GM21825 (cell line): ENCODE data around the gene PRSS35.
"Not testable (repeated sequence)": the region's sequence is repeated elsewhere in the genome, so short reads cannot be mapped to it uniquely, and the experiment has no call there.

Experiments used
- ATAC-seq: cut with Tn5 transposase; IDR thresholded peaks from one replicate; pipeline ENCODE4 v1.9.1; 2021; ENCODE audit warnings: mild to moderate bottlenecking, moderate library complexity; ENCODE audit not compliant: unreplicated experiment

The PRSS35 gene, protein sequence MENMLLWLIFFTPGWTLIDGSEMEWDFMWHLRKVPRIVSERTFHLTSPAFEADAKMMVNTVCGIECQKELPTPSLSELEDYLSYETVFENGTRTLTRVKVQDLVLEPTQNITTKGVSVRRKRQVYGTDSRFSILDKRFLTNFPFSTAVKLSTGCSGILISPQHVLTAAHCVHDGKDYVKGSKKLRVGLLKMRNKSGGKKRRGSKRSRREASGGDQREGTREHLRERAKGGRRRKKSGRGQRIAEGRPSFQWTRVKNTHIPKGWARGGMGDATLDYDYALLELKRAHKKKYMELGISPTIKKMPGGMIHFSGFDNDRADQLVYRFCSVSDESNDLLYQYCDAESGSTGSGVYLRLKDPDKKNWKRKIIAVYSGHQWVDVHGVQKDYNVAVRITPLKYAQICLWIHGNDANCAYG

DNA sequence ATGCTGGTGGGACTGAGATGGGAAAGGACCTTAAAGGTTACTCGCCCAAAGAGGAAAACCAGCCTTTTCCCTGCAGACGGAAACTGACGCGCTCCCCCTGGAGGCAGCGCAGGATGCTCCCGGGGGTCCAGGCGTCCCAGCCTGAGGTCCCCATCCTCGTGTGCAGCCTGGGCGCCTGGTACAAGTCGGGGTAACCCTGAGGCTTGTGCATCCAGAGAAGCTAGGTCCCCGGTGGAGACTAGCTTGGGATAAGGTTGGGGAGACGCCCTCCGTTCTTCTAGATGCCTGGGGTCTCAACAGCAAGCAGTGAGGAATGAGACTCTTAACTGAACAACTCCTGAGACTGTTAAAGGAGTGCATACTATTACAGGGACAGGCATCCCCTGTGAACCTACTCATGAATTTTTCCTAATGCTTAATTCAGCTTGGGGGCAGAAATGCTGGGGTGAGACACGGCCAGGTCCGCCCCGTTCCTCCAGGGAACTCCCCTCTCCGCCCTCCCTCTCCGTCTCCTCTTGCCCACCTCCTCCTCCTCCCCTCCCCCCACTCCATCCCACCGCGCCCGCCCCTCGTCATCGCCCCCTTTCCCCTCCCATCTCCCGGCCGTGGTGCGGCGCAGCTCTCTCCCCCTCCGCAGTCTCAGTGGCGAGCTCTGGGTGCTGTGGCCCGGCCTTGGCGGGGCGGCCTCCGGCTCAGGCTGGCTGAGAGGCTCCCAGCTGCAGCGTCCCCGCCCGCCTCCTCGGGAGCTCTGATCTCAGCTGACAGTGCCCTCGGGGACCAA, at the start of gene PRSS35:
PRSS35 (plus strand) TSS at position 634 of the 781 bp plus-strand sequence. CDS start 10,908 bp downstream, outside the sequence.
- ATAC-seq: peak; percentile 44

DNA sequence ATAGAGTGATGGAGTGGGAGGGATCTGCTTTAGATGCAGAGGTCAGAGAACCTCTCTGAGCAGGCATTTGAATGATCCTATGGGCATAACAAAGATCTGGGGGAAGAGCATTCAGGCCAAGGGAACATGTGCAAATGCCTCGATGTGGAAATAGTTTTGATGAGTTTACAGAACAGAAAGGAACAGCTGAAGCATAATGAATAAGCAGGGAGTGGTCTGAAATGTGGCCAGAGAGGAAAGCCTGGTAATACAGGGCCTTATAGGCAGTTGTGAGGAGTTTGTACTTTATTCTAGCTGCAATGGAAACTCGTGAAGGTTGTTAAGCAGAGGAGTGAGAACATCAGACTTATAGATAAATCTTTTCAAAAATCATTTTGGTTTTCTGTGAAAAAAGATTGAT, 48.4 kb upstream of the PRSS35 start:
- no peak for ATAC-seq

DNA sequence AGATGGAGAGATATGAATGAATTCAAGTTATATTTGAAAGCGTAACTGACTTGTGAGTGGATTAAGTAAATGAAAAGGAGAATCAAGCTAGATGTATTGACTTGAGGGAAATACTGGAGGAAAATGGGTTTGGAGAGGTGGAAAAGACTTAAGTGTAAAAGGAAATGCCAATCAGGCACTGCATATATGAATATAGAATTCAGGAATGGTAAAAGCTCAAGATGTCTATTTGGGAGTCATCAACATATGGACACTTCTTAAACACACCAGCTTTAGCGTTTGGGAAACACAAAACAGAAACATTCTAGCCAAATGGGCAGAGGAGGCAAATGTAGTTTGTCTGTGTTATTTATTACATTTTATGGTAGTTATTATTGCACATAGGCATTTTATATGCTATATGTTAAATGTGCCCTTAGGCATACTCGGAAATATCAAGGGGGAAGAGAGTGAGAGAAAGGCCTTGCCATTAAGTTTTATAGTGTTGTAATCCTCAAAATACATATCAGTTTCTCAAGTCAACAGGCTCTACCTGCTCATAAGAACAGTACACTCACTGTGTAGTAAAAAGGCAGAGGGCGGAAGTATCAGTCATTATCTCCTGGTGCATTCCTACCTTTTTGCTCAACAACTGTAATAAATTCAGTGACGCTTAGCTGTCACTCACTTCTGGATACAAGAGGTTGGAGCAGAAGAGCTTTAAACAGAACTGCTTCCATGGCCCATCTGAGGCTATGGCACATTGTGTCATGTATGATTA, 47.8 kb upstream of the PRSS35 start:
- no peak for ATAC-seq

DNA sequence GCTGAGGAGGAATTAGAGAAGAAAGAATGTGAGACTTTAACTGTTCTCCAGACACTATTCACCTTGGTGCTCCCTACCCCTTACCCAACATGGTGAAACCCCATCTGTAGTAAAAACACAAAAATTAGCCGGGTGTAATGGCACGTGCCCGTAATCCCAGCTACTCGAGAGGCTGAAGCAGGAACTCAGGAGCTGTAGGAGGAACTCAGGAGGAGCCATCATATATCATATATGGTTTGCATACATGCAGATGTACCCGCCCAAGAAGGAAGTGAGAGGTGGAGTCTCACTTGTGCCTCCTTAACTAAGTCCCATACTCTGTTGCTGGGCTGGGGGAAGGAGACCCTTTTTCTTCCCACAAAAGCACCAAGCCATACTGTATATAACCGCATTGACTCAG, 46.0 kb upstream of the PRSS35 start:
- no peak for ATAC-seq

DNA sequence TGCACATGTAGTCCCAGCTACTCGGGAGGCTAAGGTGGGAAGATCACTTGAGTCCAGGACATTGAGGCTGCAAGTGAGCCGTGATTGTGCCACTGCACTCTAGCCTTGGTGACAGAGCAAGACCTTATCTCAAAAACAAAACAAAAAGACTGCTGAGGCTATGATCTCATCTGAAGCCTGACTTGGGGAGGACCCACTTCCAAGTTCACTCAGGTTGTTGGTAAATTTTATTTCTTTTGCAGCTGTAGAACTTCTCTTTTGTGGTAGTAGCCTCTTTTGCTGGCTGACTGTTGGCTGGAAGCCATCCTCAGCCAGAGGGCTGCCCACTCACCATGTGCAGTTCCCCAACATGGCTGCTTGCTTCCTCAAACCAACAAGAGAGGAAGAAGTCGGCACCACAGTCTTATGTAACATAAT, 44.7 kb upstream of the PRSS35 start:
- ATAC-seq: no peak

DNA sequence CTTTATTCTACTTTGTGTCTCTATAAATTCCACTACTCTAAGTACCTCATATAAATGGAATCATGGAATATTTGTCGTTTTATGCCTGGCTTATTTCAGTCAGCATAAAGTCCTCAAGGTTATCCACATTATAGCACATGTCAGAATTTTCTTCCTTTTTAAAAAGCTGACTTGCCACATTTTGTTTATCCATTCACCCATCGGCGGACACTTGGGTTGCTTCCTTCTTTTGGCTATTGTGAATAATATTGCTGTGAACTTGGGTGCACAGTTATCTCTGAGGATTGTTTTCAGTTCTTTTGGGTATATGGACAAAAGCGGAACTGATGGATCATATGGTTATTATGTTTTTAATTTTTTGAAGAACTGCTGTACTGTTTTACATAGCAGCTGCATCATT, 42.3 kb upstream of the PRSS35 start:
- ATAC-seq: no peak

DNA sequence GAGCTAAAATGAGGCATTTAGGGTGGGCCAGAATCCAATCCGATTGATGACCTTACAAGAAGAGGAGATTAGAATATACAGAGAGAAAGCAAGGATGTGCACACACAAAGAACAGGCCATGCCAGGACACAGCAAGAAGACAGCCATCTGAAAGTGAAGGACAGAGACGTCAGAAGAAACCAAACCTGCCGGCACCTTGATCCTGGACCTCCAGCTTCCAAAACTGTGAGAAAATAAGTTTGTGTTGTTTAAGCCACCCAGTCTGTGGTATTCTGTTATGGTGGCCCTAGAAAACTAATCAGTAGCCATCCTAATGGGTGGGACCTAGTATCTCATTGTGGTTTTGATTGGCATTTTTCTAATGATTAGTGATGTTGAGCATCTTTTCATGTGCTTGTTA, 41.7 kb upstream of the PRSS35 start:
- no peak for ATAC-seq

DNA sequence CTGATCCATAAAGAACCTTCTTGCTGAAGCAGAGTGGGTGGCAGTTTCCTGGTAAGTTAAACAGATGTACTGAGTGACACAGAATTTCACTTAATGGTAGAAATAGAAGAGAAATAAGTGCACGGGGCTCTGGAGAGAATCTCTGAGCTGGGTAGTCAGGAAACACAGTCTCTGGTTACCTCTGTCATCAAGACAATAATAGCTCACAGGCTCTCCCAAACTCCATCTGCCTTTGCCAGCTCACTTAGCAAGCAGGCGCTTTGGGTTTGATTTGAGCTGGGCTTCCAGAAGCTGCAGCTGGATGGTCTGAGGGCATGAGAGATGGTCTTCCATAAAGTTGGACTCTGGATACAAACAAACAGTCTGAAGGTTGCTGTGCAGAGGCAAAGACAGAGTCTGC, 39.6 kb upstream of the PRSS35 start:
- ATAC-seq: no peak

DNA sequence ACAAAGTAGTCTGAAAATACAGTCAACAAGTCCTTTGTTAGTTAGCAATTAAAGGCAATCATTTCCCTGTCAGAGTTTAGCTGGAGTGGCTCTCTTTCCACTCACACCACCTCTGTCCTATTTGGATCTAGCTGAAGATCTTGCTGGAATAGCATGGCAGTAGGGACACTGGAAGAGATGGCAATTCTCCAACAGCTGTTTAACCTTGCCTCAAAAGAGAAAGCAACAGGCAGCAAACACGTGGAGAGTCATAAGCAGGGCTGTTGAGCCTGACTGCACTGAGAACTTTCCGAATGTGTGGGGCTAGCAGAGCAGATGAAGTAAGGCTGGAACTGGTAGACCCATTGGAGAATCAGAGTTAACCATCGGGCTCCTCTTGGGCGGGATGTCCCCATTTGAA, 38.0 kb upstream of the PRSS35 start:
- ATAC-seq: no peak

DNA sequence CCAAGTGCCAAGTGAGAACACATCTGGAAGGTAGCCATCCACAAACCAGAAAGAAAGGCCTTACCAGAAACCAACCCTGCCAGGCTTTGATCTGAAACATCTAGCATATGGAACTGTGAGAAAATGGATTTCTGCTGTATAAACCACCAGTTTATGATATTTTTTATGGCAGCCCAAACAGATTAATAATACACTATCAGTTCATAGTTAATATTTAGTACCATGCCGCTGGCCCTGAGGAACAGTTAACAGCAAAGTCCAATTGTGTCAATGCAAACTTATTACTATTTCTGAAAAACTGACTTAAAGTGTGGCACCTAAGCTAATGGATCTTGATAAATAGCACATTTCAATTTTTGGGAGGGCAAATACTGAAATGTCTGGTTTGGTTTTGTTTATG, 35.4 kb upstream of the PRSS35 start:
- ATAC-seq: no peak

DNA sequence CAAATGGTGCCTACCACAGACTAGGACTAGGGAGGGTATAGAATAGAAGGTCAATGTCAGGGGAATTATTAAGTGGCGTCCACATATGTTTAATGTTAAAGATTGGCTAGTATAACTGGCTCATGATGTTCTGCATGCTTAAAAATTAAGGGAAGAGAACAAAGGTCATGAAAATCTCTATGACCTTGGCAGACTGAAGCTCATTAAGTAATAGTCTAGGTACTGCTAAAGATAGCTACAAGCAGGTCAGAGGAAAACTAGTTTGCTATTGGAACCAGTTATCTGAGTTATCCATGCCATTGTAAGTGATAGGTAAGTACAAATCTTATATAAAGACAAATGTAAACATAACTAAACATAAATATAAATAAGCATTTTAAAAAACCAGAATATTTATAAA, 32.9 kb upstream of the PRSS35 start:
- no peak for ATAC-seq

DNA sequence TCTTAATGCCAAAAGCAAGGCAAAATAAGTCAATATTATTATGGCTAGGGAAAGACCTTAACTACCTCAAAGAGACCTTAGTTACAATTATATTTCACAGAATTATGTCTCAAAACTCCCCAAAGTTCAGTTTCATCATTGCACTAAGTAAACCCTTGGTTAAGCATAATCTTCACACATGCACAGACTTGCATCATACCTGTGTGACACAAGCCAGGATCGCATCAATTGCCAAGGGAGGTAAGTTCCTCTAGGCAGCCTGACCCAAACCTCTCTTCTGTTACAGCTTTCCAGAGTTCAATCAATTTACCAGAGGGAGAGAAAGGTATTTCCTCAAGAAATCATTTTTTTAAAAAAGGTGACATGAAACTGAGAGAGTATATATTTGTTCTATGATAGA, 31.9 kb upstream of the PRSS35 start:
- no peak for ATAC-seq

DNA sequence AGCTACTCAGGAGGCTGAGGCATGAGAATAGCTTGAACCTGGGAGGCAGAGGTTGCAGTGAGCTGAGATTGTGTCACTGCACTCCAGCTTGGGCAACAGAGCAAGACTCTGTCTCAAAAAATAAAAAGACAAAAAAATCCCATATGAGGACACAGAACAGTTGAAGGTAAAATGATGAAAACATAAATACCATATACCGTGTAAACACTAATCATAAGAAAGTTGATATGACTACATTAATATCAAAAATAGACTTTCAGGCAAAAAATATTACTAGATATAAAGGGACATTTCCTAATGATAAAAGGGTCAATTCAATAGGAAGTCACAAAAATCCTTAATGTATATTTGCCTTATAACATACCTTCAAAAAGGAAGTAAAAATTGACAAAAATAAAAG, 30.4 kb upstream of the PRSS35 start:
- not testable (repeated sequence) for ATAC-seq

DNA sequence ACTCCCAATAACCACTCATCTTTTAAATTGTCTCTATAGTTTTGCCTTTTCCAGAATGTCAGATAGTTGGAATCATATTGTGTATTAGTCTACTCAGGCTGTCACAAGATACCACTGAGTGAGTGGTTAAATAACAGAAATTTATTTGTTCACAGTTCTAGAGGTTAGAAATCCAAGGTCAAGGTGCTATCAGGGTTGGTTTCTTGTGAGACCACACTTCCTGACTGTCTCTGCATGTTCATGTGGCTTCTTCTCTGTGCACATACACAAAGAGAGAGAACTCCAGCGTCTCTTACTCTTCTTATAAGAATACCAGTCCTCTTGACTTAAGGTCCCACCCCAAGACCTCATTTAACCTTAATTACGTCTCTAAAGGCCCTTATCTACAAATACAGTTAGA, 23.9 kb upstream of the PRSS35 start:
- ATAC-seq: no peak

DNA sequence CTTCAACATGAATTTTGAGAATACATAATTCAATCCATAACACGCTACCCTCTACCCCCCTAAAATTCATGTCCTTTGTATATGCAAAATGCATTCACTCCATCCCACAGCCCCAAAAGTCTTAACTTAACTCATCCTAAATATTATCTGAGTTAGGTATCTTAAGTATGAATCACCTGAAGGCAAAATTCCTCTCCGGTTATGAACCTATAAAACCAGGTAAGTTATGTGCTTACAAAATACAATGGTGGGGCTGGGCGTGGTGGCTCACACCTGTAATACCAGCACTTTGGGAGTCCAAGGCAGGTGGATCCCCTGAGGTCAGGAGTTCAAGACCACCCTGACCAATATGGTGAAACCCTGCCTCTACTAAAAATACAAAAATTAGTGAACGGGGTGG, 23.5 kb upstream of the PRSS35 start:
- ATAC-seq: no peak

DNA sequence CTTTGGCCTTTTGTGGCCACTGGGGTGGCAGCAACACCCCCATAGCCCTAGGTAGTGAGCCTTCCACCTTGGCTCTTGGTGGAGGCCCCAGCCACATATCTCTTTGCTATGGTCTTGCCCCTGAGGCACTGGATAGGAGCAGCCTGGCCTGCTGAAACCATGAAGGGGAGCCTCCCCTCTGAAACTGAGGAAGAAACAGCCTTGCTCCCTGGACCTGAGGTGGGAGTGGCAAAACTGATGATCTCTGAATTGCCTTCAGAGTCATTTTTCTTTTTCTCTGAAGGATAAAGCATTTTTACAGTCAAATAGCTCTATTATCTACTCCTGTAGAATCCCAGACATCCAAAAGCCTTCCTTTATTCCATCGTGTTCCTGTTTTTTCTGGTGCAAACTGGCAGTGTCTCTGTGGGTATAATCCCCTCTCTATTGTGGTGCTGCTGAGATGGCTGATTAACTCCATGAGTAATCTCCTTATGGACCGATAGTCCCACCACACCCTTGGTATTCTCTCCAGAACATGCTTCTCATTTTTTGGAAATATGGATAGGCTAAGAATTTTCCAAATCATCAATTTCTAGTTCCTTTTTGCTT, 22.0 kb upstream of the PRSS35 start:
- ATAC-seq: no peak

DNA sequence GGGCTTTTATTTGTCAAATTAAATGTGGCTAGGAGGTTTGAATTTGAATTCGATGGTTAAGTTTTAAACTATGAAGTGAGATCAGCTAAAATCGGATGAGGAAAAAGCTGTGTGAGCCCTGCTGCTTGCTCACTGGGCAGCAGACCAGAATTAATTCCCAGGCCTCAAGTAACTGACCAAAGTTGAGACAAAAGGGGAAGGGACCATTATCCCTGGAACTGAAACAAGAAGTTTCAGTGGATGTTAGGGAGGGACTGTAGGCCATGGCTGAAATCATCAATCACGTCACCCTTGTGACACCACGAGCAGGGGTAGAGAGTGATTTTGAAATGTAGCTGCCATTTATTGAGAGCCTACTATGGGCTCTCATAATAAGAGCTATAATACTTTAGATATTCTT, 7.0 kb upstream of the PRSS35 start:
- no peak for ATAC-seq

DNA sequence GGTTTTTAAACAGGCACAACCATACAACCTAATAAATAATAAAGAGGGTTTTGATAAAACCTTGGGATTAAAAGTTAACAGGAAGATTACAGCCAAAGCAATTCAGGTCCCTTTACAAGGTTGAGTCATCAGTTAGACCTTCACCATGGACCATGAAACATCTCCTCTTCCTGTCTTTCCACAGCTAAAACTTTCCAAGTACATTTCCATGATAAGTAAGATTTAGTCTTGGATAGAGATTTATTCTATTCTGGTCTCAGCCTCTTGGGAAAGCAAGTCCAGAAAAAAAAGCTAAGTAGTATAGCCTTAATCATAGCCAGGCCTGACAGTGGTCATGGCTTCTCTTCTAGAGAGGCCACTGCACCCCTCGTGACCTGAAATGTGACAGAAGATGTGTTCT, 2.9 kb upstream of the PRSS35 start:
- no peak for ATAC-seq

DNA sequence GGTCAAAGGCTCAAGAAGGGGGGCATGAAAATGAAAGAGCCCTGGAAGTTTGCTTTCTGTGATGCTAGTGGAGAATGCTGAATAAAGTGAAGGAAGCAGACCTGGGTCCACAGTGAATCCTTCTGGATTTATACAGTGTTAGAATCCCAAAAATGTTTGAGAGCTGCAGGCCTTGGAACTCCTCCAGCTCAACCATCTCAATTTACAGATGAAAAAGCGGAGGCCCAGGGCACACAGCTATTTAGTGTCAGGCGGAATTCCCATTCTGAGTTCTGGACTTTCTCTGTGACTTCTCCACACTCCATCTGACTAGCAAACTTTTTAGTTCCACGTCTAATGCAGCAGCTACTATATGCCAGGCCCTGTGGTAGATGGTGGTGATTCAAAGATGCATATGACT, 1.5 kb upstream of the PRSS35 start:
- ATAC-seq: no peak

DNA sequence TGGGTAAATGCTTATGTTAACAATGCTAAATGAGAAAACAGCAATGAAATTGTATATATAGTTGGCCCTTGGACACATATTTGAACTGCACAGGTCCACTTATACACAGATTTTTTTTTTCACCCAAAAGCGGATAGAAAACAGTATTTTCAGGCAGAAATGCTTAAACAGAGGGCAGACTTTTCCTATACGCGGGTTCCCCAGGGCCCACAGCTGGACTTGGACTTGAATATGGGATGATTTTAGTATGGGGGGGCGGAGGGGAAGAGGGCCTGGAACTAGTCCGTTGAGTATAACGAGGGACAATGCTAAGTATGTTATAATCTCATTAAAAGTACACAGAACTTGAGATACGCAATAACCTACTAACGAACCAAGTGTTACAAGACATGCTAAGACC, 1.1 kb upstream of the PRSS35 start:
- ATAC-seq: no peak

DNA sequence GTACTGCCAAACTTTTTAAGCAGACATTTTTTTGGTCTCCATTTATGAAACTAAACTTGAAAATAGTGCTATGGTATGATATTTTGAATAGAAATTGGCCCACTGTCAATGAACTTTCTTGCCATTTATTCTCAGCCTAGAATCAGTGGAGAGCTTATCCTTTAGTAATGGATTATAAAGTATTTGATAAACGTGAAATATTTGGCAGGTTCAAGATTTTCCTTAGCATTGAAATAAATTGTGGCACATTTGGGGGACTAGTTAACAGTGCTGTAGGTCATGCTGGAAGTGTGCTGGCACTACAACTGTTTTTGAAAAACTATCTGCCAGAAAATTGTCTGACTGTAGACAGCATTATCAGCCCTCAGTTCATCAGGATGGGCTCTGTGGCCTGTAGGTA, 2.1 kb downstream of the PRSS35 start:
- no peak for ATAC-seq
